Measurements from ENCODE around the gene MARCHF10. TPM values are rescaled to one million over a fixed set of nuclear protein-coding genes. Genes with fewer than 3 reads are reported as not detected.

Gene MARCHF10
- polyA plus RNA-seq, 4 donors, result 0.50 to 2.0 (median 1.0) TPM

- DNase-seq (ENCODE audit: low read depth in 4 of 4, low spot score in 3 of 4), result no peak
Observed at GRCh38 chr17:62681061-62681938, 126.8 kb downstream of the MARCHF10 start.

GRCh38 chr17:62680541-62681052, 127.5 kb downstream of the MARCHF10 start:
- DNase-seq (ENCODE audit: low read depth in 4 of 4, low spot score in 3 of 4), result no peak

GRCh38 chr17:62679866-62680377, 128.2 kb downstream of the MARCHF10 start:
- DNase-seq (ENCODE audit: low read depth in 4 of 4, low spot score in 3 of 4), result no peak

GRCh38 chr17:62678214-62678919, 129.7 kb downstream of the MARCHF10 start:
- no peak for DNase-seq (ENCODE audit: low read depth in 4 of 4, low spot score in 3 of 4)

GRCh38 chr17:62676952-62677596, 131.0 kb downstream of the MARCHF10 start:
- no peak for DNase-seq (ENCODE audit: low read depth in 4 of 4, low spot score in 3 of 4)

- no peak for DNase-seq (ENCODE audit: low read depth in 4 of 4, low spot score in 3 of 4)
Observed at GRCh38 chr17:62676231-62676943, 131.7 kb downstream of the MARCHF10 start.

GRCh38 chr17:62675701-62676100, 132.4 kb downstream of the MARCHF10 start:
- no peak for DNase-seq (ENCODE audit: low read depth in 4 of 4, low spot score in 3 of 4)

- no peak for DNase-seq (ENCODE audit: low read depth in 4 of 4, low spot score in 3 of 4)
Observed at GRCh38 chr17:62675260-62675659, 132.9 kb downstream of the MARCHF10 start.

- DNase-seq (ENCODE audit: low read depth in 4 of 4, low spot score in 3 of 4), result no peak
Observed at GRCh38 chr17:62674841-62675240, 133.3 kb downstream of the MARCHF10 start.

- no peak for DNase-seq (ENCODE audit: low read depth in 4 of 4, low spot score in 3 of 4)
Observed at GRCh38 chr17:62674363-62674739, 133.8 kb downstream of the MARCHF10 start.

- no peak for DNase-seq (ENCODE audit: low read depth in 4 of 4, low spot score in 3 of 4)
Observed at GRCh38 chr17:62673614-62674362, 134.3 kb downstream of the MARCHF10 start.

GRCh38 chr17:62672957-62673356, 135.2 kb downstream of the MARCHF10 start:
- no peak for DNase-seq (ENCODE audit: low read depth in 4 of 4, low spot score in 3 of 4)

- no peak for DNase-seq (ENCODE audit: low read depth in 4 of 4, low spot score in 3 of 4)
Observed at GRCh38 chr17:62671553-62671952, 136.6 kb downstream of the MARCHF10 start.

GRCh38 chr17:62670202-62670821, 137.8 kb downstream of the MARCHF10 start:
- DNase-seq (ENCODE audit: low read depth in 4 of 4, low spot score in 3 of 4), result no peak

GRCh38 chr17:62668091-62668804, 139.9 kb downstream of the MARCHF10 start:
- no peak for DNase-seq (ENCODE audit: low read depth in 4 of 4, low spot score in 3 of 4)

- no peak for DNase-seq (ENCODE audit: low read depth in 4 of 4, low spot score in 3 of 4)
Observed at GRCh38 chr17:62666801-62667591, 141.1 kb downstream of the MARCHF10 start.

- no peak for DNase-seq (ENCODE audit: low read depth in 4 of 4, low spot score in 3 of 4)
Observed at GRCh38 chr17:62666061-62666800, 141.9 kb downstream of the MARCHF10 start.
